Parathyroid adenoma (tissue), 2 donors: ENCODE data around the gene KXD1.

Experiments used
- H2AFZ ChIP-seq: fragments of 300-600 bp; sonication (generic); one replicate; pipeline ENCODE4 v1.7.0; 2017; ENCODE audit warnings: antibody characterized with exemption, mild to moderate bottlenecking
- H3K27ac ChIP-seq: fragments of 300-600 bp; sonication (generic); one replicate; pipeline ENCODE4 v1.7.0; 2017
- H3K27me3 ChIP-seq: fragments of 300-600 bp; sonication (generic); one replicate; pipeline ENCODE4 v1.7.0; 2017; ENCODE audit warnings: low read length; ENCODE audit not compliant: control insufficient read depth, insufficient read depth
- H3K36me3 ChIP-seq: fragments of 300-600 bp; sonication (generic); one replicate; pipeline ENCODE4 v1.7.0; 2017; ENCODE audit warnings: low read length; ENCODE audit not compliant: control insufficient read depth, insufficient read depth
- H3K4me1 ChIP-seq: fragments of 300-600 bp; sonication (generic); one replicate; pipeline ENCODE4 v1.7.0; 2017; ENCODE audit warnings: control low read depth
- H3K4me2 ChIP-seq: fragments of 300-600 bp; sonication (generic); one replicate; pipeline ENCODE4 v1.7.0; 2017; ENCODE audit warnings: low read length
- H3K4me3 ChIP-seq: fragments of 300-600 bp; sonication (generic); one replicate; pipeline ENCODE4 v1.7.0; 2017; ENCODE audit warnings: low read depth, low read length
- H3K79me2 ChIP-seq: fragments of 300-600 bp; sonication (generic); one replicate; pipeline ENCODE4 v1.7.0; 2017; ENCODE audit warnings: control low read depth
- H3K9ac ChIP-seq: fragments of 300-600 bp; sonication (generic); one replicate; pipeline ENCODE4 v1.7.0; 2017; ENCODE audit warnings: mild to moderate bottlenecking
- H3K9me3 ChIP-seq: fragments of 300-600 bp; sonication (generic); one replicate; pipeline ENCODE4 v1.7.0; 2017; ENCODE audit warnings: low read length; ENCODE audit not compliant: control insufficient read depth
- CTCF ChIP-seq: fragments of 300-600 bp; sonication (generic); IDR thresholded peaks from one replicate; pipeline ENCODE4 v1.7.0; 2017; ENCODE audit warnings: antibody characterized with exemption, mild to moderate bottlenecking
- donor health status: primary hyperparathyroidism.

Gene KXD1

GRCh38 chr19:18613589-18614234, 56.0 kb downstream of the KXD1 start:
- H3K4me3 ChIP-seq = no peak overlapping the region

GRCh38 chr19:18616023-18616422, 58.4 kb downstream of the KXD1 start:
- H2AFZ ChIP-seq = no peak overlapping the region
- no peaks in the 10 kb centered on the region for H3K79me2 ChIP-seq
- peaks cover 10% of the 10 kb centered on the region for H3K4me1 ChIP-seq
- H3K36me3 ChIP-seq = no peaks in the 10 kb centered on the region
- TF ChIP-seq CTCF = no peak
- H3K27me3 ChIP-seq = peaks cover 6% of the 10 kb centered on the region
- no peak overlapping the region for H3K27ac ChIP-seq
- H3K9me3 ChIP-seq = no peaks in the 10 kb centered on the region
- no peak overlapping the region for H3K4me2 ChIP-seq
- no peak overlapping the region for H3K9ac ChIP-seq
- no peak overlapping the region for H3K4me3 ChIP-seq

More at GRCh38 chr19:18613589-18614234, 56.0 kb downstream of the KXD1 start:
- H3K9ac ChIP-seq = no peak overlapping the region
- no peak overlapping the region for H3K4me2 ChIP-seq
- no peaks in the 10 kb centered on the region for H3K36me3 ChIP-seq
- H3K27me3 ChIP-seq = peaks cover 9% of the 10 kb centered on the region
- no peaks in the 10 kb centered on the region for H3K9me3 ChIP-seq
- H3K4me1 ChIP-seq = peaks cover 12% of the 10 kb centered on the region
- no peak overlapping the region for H3K27ac ChIP-seq
- no peak overlapping the region for H2AFZ ChIP-seq
- no peak for TF ChIP-seq CTCF
- H3K79me2 ChIP-seq = no peaks in the 10 kb centered on the region

- Histone ChIP-seq H3K27me3 (peaks cover 3% of the 10 kb centered on the region), H3K36me3 (no peaks in the 10 kb centered on the region), H3K27ac (no peak overlapping the region), H3K9me3 (no peaks in the 10 kb centered on the region), H3K9ac (no peak overlapping the region), H3K4me1 (peaks cover 3% of the 10 kb centered on the region), H3K4me2 (no peak overlapping the region), H3K79me2 (no peaks in the 10 kb centered on the region), H2AFZ (no peak overlapping the region), H3K4me3 (no peak overlapping the region)
- TF ChIP-seq CTCF = no peak
These were observed 59.9 kb downstream of the KXD1 start for GRCh38 chr19:18617562-18617961.

- H3K79me2 ChIP-seq = no peaks in the 10 kb centered on the region
- no peak overlapping the region for H3K4me3 ChIP-seq
- H3K9me3 ChIP-seq = no peaks in the 10 kb centered on the region
- no peaks in the 10 kb centered on the region for H3K4me1 ChIP-seq
- H3K4me2 ChIP-seq = no peak overlapping the region
- no peak overlapping the region for H2AFZ ChIP-seq
- no peak overlapping the region for H3K9ac ChIP-seq
- no peak for TF ChIP-seq CTCF
- no peaks in the 10 kb centered on the region for H3K36me3 ChIP-seq
- H3K27me3 ChIP-seq = peaks cover 3% of the 10 kb centered on the region
- H3K27ac ChIP-seq = no peak overlapping the region
These were observed 60.6 kb downstream of the KXD1 start for GRCh38 chr19:18618236-18618635.
